Liver (tissue), 3 donors: ENCODE results near the gene SLC15A2.

Experiments used
- ATF3 ChIP-seq: IDR thresholded peaks from 2 replicates; pipeline ENCODE4 v1.6.1; 2016; ENCODE audit warnings: antibody characterized with exemption
- CTCF ChIP-seq: fragments of 150-350 bp; IDR thresholded peaks from 2 replicates; pipeline ENCODE4 v1.5.1; 2017; ENCODE audit warnings: improper control_type of control experiment, low read depth, low read length; ENCODE audit not compliant: missing input control
- GABPA ChIP-seq, 2 donors: IDR thresholded peaks in 1 of 2; conservative IDR thresholded peaks in 1 of 2; 2 replicates each; pipeline ENCODE4 v1.6.1; 2016; ENCODE audit warnings: antibody characterized with exemption in 2 of 2, mild to moderate bottlenecking in 1 of 2, moderate library complexity in 1 of 2
- HNF4A ChIP-seq, 2 donors: conservative IDR thresholded peaks; 2 replicates each; pipeline ENCODE4 v1.6.1; 2016; ENCODE audit warnings: antibody characterized with exemption in 2 of 2, mild to moderate bottlenecking in 2 of 2
- JUND ChIP-seq, 2 donors: IDR thresholded peaks; 2 replicates each; pipeline ENCODE4 v1.6.1; 2016; ENCODE audit warnings: antibody characterized with exemption in 2 of 2
- RAD21 ChIP-seq, 2 donors: IDR thresholded peaks; 2 replicates each; pipeline ENCODE4 v1.6.1; 2016; ENCODE audit warnings: antibody characterized with exemption in 2 of 2, mild to moderate bottlenecking in 2 of 2
- REST ChIP-seq: IDR thresholded peaks from 2 replicates; pipeline ENCODE4 v1.6.1; 2016; ENCODE audit warnings: antibody characterized with exemption, mild to moderate bottlenecking
- SP1 ChIP-seq: IDR thresholded peaks from 2 replicates; pipeline ENCODE4 v1.6.1; 2018; ENCODE audit warnings: antibody characterized with exemption, mild to moderate bottlenecking
- YY1 ChIP-seq: IDR thresholded peaks from 2 replicates; pipeline ENCODE4 v1.6.1; 2016; ENCODE audit warnings: antibody characterized with exemption, mild to moderate bottlenecking
- donor health status: healthy.
- donor health status: healthy.

GRCh38 chr3:121980450-121980796 is 86.2 kb downstream of the SLC15A2 start:
- no peak for TF ChIP-seq REST
- TF ChIP-seq CTCF, result no peak
- no peak for TF ChIP-seq SP1
- TF ChIP-seq RAD21 (IDR thresholded peaks at IDR 0.05), result no peak
- no peak for TF ChIP-seq HNF4A (conservative IDR thresholded peaks at IDR 0.05)
- no peak for TF ChIP-seq GABPA (IDR thresholded peaks at IDR 0.05 in 1 of 2, conservative IDR thresholded peaks at IDR 0.05 in 1 of 2)
- TF ChIP-seq ATF3, result no peak
- TF ChIP-seq YY1, result no peak
- no peak for TF ChIP-seq JUND (IDR thresholded peaks at IDR 0.05)
